Measurements from ENCODE around the gene NUAK1.

Gene NUAK1

GRCh38 chr12:106084014-106084671 lies 54.6 kb downstream of the NUAK1 start:
- no peak for DNase-seq (ENCODE audit: low read depth in 2 of 2)

GRCh38 chr12:106082216-106083175 lies 56.3 kb downstream of the NUAK1 start:
- DNase-seq (ENCODE audit: low read depth in 2 of 2) = no peak

GRCh38 chr12:106081606-106082005 lies 57.1 kb downstream of the NUAK1 start:
- no peak for DNase-seq (ENCODE audit: low read depth in 2 of 2)

- no peak for DNase-seq (ENCODE audit: low read depth in 2 of 2)
Measured at GRCh38 chr12:106080791-106081170, 58.0 kb downstream of the NUAK1 start.

GRCh38 chr12:106080041-106080790 lies 58.5 kb downstream of the NUAK1 start:
- DNase-seq (ENCODE audit: low read depth in 2 of 2) = no peak

- DNase-seq (ENCODE audit: low read depth in 2 of 2) = no peak
Measured at GRCh38 chr12:106079148-106079738, 59.5 kb downstream of the NUAK1 start.

GRCh38 chr12:106078358-106079010 lies 60.3 kb downstream of the NUAK1 start:
- no peak for DNase-seq (ENCODE audit: low read depth in 2 of 2)

GRCh38 chr12:106074706-106075392 lies 63.9 kb downstream of the NUAK1 start:
- no peak for DNase-seq (ENCODE audit: low read depth in 2 of 2)

- DNase-seq (ENCODE audit: low read depth in 2 of 2) = no peak
Measured at GRCh38 chr12:106074361-106074705, 64.4 kb downstream of the NUAK1 start.

- no peak for DNase-seq (ENCODE audit: low read depth in 2 of 2)
Measured at GRCh38 chr12:106073179-106073578, 65.6 kb downstream of the NUAK1 start.

GRCh38 chr12:106072751-106073150 lies 66.0 kb downstream of the NUAK1 start:
- no peak for DNase-seq (ENCODE audit: low read depth in 2 of 2)

GRCh38 chr12:106071686-106072085 lies 67.1 kb downstream of the NUAK1 start:
- no peak for DNase-seq (ENCODE audit: low read depth in 2 of 2)

- no peak for DNase-seq (ENCODE audit: low read depth in 2 of 2)
Measured at GRCh38 chr12:106070611-106071010, 68.1 kb downstream of the NUAK1 start.

GRCh38 chr12:106070147-106070546 lies 68.6 kb downstream of the NUAK1 start:
- DNase-seq (ENCODE audit: low read depth in 2 of 2) = no peak

- DNase-seq (ENCODE audit: low read depth in 2 of 2) = no peak
Measured at GRCh38 chr12:106068296-106068695, 70.5 kb downstream of the NUAK1 start.

GRCh38 chr12:106067606-106068205 lies 71.0 kb downstream of the NUAK1 start:
- no peak for DNase-seq (ENCODE audit: low read depth in 2 of 2)

- DNase-seq (ENCODE audit: low read depth in 2 of 2) = no peak
Measured at GRCh38 chr12:106066726-106067325, 71.9 kb downstream of the NUAK1 start.

GRCh38 chr12:106066051-106066705 lies 72.6 kb downstream of the NUAK1 start:
- DNase-seq (ENCODE audit: low read depth in 2 of 2) = no peak

- no peak for DNase-seq (ENCODE audit: low read depth in 2 of 2)
Measured at GRCh38 chr12:106065506-106065905, 73.2 kb downstream of the NUAK1 start.

- DNase-seq (ENCODE audit: low read depth in 2 of 2) = no peak
Measured at GRCh38 chr12:106064721-106065021, 74.1 kb downstream of the NUAK1 start.

Data from stimulated activated CD4-positive, alpha-beta T cell treated with anti-CD3 and anti-CD28 coated beads, Interleukin-1b, Interleukin-23, amount 100 ng/mL, for 4 hours (primary cell).